Uterus (tissue), 4 donors: ENCODE data around the gene HOXA10. TPM values are rescaled to one million over a fixed set of nuclear protein-coding genes. Genes with fewer than 3 reads are reported as not detected.

Experiments
- DNase-seq, 2 donors: peaks; one replicate each; pipeline ENCODE4 v3.0.0-alpha.2; 2019 to 2020
- H3K27ac ChIP-seq, 2 donors: fragments of 200-600 bp; sonication (generic); 1 replicate in 1 of 2; 2 replicates in 1 of 2; pipeline ENCODE4 v1.5.1; 2016 to 2018
- H3K27me3 ChIP-seq, 2 donors: fragments of 200-600 bp; sonication (generic); one replicate each; pipeline ENCODE4 v1.5.1; 2018 to 2019; ENCODE audit warnings: control low read depth in 1 of 2
- H3K36me3 ChIP-seq, 2 donors: fragments of 200-600 bp; sonication (generic); one replicate each; pipeline ENCODE4 v1.5.1; 2019; ENCODE audit warnings: control low read depth in 1 of 2
- H3K4me1 ChIP-seq, 2 donors: fragments of 200-600 bp; sonication (generic); one replicate each; pipeline ENCODE4 v1.5.1; 2018 to 2019; ENCODE audit warnings: control low read depth in 1 of 2
- H3K4me3 ChIP-seq, 2 donors: fragments of 200-600 bp; sonication (generic); 1 replicate in 1 of 2; 2 replicates in 1 of 2; pipeline ENCODE4 v1.5.1; 2018 to 2019; ENCODE audit warnings: mild to moderate bottlenecking in 1 of 2
- H3K9me3 ChIP-seq, 2 donors: fragments of 200-600 bp; sonication (generic); one replicate each; pipeline ENCODE4 v1.5.1; 2019; ENCODE audit warnings: control low read depth in 1 of 2
- POLR2A ChIP-seq, 2 donors: fragments of 450-650 bp; IDR thresholded peaks; one replicate each; pipeline ENCODE4 v1.6.1; 2016; ENCODE audit warnings: antibody characterized with exemption in 2 of 2, mild to moderate bottlenecking in 1 of 2, moderate library complexity in 1 of 2
- intact Hi-C: fragments of 100-400 bp; cut with DNase I; formaldehyde crosslinking; loops from one replicate; pipeline ENCODE4 v1.15.1; 2023; ENCODE audit warnings: low total_unique reads
- total RNA-seq, 4 donors: library from RNA; depleted of rRNA in 3 of 4; stranded (reverse); fragments of >200 nt in 3 of 4; gene quantifications; one replicate each; pipeline versions ENCODE4 v1.1.0 to v1.2.4, GENCODE V29; 2014 to 2023
- TF ChIP-seq, protein P1 (sequence below), 4 experiments: fragments of 200-600 bp in 2 of 4; fragments of 450-650 bp in 2 of 4; sonication (generic) in 2 of 4; IDR thresholded peaks; one replicate each; pipeline ENCODE4 v1.5.1; 2016 to 2019; ENCODE audit warnings: antibody characterized with exemption in 4 of 4, mild to moderate bottlenecking in 2 of 4, moderate library complexity in 1 of 4
- donor health status: DM: yes; HTN: yes; CAD: no.

HOXA10 gene
- total RNA-seq, 4 donors from 2014 or later: 50.0 to 114 (median 69.0) TPM

DNA sequence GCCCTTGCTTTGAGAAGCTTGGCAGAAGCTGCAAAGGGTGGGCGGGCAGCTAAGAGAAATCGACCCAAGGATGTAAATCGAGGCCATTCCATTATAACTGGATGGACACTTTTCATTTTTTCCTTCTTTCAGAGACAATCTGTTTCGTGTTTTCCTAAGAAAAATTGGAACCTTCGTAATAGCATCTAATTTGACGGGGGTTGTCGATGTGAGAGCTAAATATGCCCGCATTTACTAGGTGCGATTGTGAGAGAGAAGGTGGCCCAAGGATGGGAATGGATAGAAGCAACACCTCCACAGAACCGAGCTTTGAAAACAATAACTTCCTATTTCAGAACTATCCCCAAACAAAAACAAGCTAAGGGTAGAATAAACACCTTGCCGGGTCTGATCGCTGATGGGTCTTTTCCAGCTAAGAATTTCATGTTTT is 42.7 kb downstream of the HOXA10 start:
- intact Hi-C loops: no loop called here
- Histone ChIP-seq H3K4me1 (peaks cover 0 to 3% of the 10 kb centered on the region in 2 donors), H3K27me3 (no peaks in the 10 kb centered on the region), H3K4me3 (peak overlapping the region; percentile 62 to 64), H3K36me3 (no peaks in the 10 kb centered on the region), H3K27ac (peak overlapping the region; percentile 82), H3K9me3 (no peaks in the 10 kb centered on the region)
- DNase-seq: no peak
- no peak for TF ChIP-seq POLR2A (IDR thresholded peaks at IDR 0.05)
- TF ChIP-seq, protein P1, sequence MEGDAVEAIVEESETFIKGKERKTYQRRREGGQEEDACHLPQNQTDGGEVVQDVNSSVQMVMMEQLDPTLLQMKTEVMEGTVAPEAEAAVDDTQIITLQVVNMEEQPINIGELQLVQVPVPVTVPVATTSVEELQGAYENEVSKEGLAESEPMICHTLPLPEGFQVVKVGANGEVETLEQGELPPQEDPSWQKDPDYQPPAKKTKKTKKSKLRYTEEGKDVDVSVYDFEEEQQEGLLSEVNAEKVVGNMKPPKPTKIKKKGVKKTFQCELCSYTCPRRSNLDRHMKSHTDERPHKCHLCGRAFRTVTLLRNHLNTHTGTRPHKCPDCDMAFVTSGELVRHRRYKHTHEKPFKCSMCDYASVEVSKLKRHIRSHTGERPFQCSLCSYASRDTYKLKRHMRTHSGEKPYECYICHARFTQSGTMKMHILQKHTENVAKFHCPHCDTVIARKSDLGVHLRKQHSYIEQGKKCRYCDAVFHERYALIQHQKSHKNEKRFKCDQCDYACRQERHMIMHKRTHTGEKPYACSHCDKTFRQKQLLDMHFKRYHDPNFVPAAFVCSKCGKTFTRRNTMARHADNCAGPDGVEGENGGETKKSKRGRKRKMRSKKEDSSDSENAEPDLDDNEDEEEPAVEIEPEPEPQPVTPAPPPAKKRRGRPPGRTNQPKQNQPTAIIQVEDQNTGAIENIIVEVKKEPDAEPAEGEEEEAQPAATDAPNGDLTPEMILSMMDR (IDR thresholded peaks at IDR 0.05): no peak

DNA sequence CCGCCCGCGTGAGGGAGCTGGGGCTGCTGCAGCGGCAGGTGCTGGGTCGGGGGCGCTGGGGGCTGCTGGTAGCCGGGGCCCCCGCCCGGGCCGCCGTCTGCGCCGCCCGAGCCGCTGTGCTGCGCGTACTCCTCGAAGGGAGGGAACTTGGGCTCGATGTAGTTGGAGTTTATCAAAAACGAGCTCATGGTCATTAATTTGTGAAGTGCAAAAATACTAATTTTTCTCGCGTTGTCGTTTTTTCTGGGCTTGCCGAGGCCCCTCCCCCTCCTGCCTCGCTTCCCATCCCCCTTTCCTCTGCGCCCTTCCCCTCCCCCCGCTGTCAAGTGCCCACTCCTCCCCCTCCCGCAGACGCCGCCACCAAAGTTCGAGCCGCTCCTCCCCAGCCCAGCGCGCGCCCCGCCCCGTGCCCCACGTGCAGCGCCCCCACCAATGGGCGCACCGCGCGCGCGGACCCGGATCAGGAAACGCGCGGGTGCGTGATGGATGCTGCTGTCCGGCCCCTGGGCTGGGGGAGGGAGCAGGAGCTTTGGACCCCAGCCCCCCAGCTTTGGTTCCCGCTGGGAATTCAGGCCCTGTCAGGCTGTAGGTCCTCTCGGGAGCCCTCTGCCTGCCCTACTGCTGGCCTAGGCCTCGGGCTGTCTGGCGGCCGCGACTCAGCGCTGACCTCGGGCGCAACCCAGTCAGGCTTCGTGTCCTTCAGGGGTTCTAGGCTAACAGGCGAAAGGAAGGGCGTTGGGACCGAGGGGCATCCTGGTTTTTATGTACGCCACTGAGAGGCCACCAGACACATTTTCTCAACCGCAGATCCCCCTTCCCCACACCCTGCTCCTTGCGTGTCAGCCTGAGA is 43.4 kb downstream of the HOXA10 start, which contains the start of gene HOXA4:
Gene HOXA4 (minus strand): TSS at position 218 of the 850 bp plus-strand sequence. CDS start 24 bp downstream, at position 194.
- peak; percentile 90 to 92 for DNase-seq
- Histone ChIP-seq H3K36me3 (no peaks in the 10 kb centered on the region), H3K4me1 (peaks cover 0 to 3% of the 10 kb centered on the region in 2 donors), H3K9me3 (no peaks in the 10 kb centered on the region), H3K27me3 (no peaks in the 10 kb centered on the region), H3K4me3 (peak within 1 kb of the TSS; percentile 62 to 64), H3K27ac (peak within 1 kb of the TSS; percentile 82)
- intact Hi-C loops: no loop called here
- peak; percentile 37 to 60 for TF ChIP-seq POLR2A (IDR thresholded peaks at IDR 0.05)
- TF ChIP-seq, protein P1 (IDR thresholded peaks at IDR 0.05): no peak

DNA sequence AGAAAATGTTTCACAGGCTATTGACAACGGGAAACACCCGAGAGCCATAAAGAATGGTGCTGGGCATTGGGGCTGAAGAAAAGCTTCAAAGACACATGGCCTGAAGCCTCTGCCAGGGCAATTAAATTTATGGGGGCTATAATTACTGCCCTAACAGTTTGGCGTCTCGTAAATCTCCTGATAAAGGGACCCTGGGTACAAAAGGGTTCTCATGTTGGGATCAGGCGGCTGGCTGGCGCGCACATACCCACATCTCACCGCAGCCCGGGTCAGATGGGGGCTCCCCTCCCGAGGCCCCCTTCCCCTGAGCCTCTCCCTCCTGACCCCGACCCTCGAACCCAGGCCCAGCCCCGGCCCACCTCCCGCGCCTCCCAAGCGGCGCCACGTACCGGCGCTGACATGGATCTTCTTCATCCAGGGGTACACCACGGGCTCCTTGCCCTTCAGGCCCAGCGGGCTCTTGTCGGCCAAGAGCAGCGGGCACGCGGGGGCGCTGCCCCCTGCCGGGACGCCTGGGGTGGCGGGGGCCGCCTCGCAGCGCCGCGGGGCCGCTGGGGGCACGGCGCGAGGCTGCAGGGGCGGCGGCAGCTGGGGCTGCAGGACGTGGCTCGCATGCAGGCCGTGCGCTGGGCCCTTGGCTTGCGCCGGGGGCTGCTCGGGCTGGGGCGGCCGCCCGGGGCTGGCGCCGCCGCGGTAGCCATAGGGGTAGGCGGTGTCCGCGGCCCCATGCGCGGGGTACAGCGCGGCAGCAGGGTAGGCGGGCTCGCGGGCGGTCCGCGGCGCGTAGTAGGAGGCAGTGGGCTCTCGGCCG is 44.2 kb downstream of the HOXA10 start:
- Histone ChIP-seq H3K9me3 (no peaks in the 10 kb centered on the region), H3K4me3 (peak overlapping the region; percentile 62 to 64), H3K27me3 (no peaks in the 10 kb centered on the region), H3K36me3 (no peaks in the 10 kb centered on the region), H3K4me1 (peaks cover 0 to 3% of the 10 kb centered on the region in 2 donors), H3K27ac (peak overlapping the region; percentile 76 to 77)
- TF ChIP-seq, protein P1 (IDR thresholded peaks at IDR 0.05): peak in 2 of 4 experiments; percentile 6 to 34
- TF ChIP-seq POLR2A (IDR thresholded peaks at IDR 0.05): peak in 1 of 2 donors; percentile 6
- intact Hi-C loops: no loop called here
- DNase-seq: peak in 1 of 2 donors; percentile 35

DNA sequence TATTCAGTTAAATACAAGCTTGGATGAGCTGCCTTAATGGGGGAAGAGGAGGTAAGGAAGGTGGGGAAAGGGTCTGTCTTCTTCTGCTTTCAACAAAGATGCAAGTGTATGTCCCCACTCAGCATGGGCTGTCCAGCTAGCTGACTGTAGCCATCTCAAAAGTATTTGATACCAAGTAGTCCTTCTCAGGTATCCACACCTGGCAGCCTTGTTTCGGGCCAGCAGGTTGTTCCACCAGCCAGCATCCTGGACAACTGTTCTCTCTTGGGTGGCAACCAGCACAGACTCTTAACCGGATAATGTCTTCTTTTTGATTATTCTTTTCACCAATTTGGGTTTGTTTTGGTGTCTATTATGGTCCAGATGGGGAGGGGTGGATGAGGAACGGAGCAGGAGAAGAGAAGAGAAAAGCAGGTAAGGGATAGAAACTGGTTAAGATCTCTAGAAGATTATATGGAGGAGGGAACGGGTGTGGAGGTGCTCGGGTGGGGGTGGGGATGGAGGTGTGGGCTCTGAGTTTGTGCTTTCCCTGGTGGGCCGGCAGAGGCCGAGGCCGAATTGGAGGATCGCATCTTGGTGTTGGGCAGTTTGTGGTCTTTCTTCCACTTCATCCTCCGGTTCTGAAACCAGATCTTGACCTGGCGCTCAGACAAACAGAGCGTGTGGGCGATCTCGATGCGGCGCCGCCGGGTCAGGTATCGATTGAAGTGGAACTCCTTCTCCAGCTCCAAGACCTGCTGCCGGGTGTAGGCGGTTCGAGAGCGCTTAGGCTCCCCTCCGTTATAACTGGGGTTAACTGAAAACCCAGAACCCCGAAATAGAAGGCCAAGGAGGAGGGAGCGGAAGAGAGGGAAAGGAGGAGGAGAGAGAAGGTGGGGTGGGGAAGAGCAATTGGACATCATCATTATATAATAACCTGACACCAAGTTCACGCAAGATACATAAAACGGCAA is 45.1 kb downstream of the HOXA10 start:
- H3K27me3 ChIP-seq: no peaks in the 10 kb centered on the region
- peaks cover 0 to under 1% of the 10 kb centered on the region in 2 donors for H3K4me1 ChIP-seq
- DNase-seq: no peak
- peak overlapping the region in 1 of 2 donors; percentile 18 for H3K27ac ChIP-seq
- no peaks in the 10 kb centered on the region for H3K9me3 ChIP-seq
- TF ChIP-seq POLR2A (IDR thresholded peaks at IDR 0.05): no peak
- TF ChIP-seq, protein P1 (IDR thresholded peaks at IDR 0.05): no peak
- peak overlapping the region in 1 of 2 donors; percentile 64 for H3K4me3 ChIP-seq
- intact Hi-C loops: no loop called here
- H3K36me3 ChIP-seq: no peaks in the 10 kb centered on the region
